Left ventricle myocardium superior (tissue), 1 donor: ENCODE data around the gene LUC7L. TPM values are rescaled to one million over a fixed set of nuclear protein-coding genes. Genes with fewer than 3 reads are reported as not detected.
"Not testable (repeated sequence)": the region's sequence is repeated elsewhere in the genome, so short reads cannot be mapped to it uniquely, and the experiment has no call there.

Experiments
- ATAC-seq: fragments of 200-7000 bp; cut with Tn5 transposase; one replicate; pipeline ENCODE4 v1.9.1; 2020; ENCODE audit warnings: mild to moderate bottlenecking, moderate library complexity
- DNase-seq: peaks from one replicate; pipeline ENCODE4 v3.0.0-alpha.2; 2020
- intact Hi-C: fragments of 100-400 bp; cut with micrococcal nuclease; formaldehyde crosslinking; loops from one replicate; pipeline ENCODE4 v1.11.0; 2022
- total RNA-seq: library from RNA; stranded (reverse); fragmentation: NEBNext Ultra II Directional; extraction: Animal tissue kit (Norgen Biotek cat#: 25700); gene quantifications from one replicate; pipeline ENCODE4 v1.2.1, GENCODE V29; 2021
- donor health status: DM: no; HTN: yes; CAD: no; lungs with severe emphysema.

LUC7L gene
- total RNA-seq, 1 donor from 2014 or later, result 25.4 TPM

DNA sequence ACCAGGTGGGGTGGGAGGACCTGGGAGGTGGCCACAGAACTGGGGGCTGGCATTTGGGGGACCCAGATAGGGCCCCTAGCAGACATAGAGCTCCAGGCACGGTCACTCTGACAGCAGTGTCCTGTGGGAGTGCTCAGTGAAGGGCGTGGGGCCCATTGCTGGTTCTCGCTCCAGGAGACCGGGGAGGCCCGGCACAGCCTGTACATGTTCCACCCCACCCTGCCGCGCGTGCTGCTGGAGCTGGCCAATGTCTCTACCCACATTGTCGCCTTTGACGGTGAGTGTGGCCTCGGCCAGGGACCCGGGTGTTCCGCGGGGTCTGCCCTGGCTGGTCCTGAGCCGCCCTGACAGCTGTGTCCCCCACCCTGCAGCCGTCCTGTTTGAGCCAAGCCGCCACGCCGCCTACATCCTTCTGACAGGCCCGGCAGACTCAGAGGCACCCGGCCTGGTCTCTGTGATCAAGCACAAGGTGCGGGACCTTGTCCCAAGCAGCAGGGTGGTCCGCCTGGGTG, 35.2 kb upstream of the LUC7L start:
- no peak for DNase-seq
- intact Hi-C loops, result no loop called here
- ATAC-seq, result no peak

DNA sequence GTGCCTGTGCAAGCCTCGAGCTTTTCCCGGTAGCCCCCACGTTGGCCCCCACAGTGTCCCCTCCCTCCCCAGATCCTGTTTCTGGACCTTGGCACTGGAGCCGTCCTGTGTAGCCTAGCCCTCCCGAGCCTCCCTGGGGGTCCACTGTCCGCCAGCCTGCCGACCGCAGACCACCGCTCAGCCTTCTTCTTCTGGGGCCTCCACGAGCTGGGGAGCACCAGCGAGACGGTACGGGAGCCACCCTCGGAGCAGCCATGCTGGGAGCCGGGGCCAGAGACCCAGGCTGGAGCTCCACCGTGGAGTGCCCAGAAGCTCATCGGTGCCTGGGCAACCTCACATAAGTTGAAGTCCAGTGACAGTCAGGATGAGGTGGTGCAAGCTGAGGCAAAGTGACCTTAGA, 34.7 kb upstream of the LUC7L start:
- ATAC-seq, result no peak
- no peak for DNase-seq
- intact Hi-C loops, result no loop called here

DNA sequence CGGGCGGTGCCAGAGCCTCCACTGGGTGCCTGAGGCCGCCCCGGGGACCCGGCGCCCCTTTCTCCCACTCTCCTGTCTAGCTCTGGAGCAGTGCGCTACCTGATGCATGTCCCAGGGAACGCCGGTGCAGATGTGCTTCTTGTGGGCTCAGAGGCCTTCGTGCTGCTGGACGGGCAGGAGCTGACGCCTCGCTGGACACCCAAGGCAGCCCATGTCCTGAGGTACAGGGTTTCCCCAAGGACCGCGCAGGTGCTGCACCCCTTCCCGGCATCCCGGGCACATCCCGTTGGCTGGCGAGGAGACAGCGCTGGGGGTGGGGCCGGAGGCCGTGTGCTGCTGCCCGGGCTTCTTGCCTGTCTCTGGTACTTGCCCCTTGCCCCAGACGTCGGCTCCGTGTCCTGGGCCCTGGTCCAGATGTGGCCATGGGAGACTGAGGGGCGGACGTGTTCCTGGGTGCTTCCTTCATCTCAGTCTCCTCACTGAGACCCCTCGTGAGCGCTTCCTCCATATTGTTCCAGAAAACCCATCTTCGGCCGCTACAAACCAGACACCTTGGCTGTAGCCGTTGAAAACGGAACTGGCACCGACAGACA, 34.0 kb upstream of the LUC7L start:
- no peak for DNase-seq

DNA sequence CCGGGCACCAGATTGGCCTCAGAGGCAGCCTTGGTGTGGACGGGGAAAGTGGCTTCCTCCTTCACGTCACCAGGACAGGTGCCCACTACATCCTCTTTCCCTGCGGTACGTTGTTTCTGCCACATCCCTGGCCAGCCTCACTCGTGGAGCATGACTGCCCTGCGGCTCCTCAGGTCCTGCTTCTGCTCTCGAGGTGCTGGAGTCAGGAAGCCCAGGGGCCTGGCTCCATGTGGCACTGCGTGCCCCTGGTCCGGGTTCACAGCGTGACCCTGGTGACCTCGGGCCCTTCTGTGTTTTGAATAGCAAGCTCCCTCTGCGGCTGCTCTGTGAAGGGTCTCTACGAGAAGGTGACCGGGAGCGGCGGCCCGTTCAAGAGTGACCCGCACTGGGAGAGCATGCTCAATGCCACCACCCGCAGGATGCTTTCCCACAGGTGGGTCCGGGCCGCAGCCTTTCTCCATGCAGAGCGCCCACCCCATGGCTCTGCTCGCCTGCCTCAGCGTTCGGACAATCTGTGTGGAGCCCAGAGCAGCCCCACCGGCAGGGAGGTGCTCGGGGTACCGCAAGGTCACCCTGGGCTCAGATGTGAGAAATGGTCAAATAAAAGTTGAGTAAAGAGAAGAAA, 33.0 kb upstream of the LUC7L start:
- intact Hi-C loops, result no loop called here
- ATAC-seq, result no peak

More for the DNA sequence above, 34.0 kb upstream of the LUC7L start:
- intact Hi-C loops, result no loop called here
- ATAC-seq, result no peak

DNA sequence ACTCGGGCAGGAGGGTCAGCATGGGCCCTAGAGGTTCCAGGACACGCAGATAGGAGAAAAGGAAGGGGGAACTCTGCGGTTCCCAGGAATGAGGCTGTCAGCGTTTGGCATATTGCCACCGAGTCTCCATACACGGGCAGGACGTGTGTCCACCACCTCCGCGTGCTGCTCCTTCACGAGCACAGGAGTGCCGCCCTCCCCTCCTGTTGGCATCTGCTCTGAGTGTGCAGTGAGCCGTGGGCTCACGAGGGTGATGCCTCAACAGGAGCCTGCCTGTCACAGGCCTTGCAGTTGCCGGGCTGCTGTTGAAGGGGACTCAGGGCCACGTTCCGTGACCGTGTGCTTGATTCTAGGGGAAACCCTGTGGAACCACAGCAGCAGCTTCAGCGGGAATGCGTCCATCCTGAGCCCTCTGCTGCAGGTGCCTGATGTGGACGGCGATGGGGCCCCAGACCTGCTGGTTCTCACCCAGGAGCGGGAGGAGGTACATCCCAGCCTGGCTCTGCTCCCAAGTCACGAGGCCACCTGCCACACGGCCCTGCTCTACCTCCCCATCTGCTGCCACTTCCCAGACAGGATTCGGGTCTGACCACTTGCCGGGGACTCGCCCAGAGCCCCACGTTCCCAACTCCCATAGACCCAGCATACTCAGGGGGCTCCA, 31.9 kb upstream of the LUC7L start:
- no peak for DNase-seq
- no peak for ATAC-seq
- intact Hi-C loops, result no loop called here

More for the DNA sequence above, 33.0 kb upstream of the LUC7L start:
- DNase-seq, result no peak

DNA sequence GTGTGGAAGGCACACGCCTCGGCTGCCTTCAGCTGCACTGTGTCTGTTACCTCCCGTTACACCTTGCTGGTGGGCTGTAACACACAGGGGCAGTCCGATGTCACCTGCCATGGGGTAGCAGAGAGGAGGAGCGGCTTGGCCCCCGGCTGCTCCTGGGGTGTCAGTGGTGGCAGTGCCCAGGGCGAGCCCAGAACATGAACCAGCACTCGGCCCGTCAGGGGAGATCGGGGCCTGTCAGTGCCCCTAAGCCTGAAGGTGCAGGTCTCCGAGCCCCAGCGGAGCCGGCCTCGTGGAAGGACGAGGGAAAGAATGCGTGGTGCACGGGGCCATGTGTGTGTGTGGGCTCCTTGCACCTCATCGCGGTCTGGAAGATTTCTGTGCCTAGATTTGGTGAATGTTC, 31.1 kb upstream of the LUC7L start:
- intact Hi-C loops, result no loop called here
- DNase-seq (no peak), ATAC-seq (no peak)

DNA sequence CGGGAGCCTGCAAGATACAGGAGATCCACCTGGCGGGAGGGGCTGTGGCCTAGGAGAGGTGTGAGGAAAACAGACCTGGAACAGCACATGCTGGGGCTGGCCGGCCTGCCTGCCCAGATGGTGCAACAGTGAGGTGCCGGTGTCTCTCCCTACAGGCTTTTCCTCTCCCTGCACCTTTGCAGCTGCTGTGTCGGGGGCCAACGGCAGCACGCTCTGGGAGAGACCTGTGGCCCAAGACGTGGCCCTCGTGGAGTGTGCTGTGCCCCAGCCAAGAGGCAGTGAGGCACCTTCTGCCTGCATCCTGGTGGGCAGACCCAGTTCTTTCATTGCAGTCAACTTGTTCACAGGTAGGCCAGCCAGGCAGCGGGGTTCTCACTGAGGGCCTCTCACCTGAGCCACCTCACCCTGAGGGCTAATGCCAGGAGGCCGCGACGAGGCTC, 30.6 kb upstream of the LUC7L start:
- no peak for ATAC-seq
- no peak for DNase-seq
- intact Hi-C loops, result no loop called here

DNA sequence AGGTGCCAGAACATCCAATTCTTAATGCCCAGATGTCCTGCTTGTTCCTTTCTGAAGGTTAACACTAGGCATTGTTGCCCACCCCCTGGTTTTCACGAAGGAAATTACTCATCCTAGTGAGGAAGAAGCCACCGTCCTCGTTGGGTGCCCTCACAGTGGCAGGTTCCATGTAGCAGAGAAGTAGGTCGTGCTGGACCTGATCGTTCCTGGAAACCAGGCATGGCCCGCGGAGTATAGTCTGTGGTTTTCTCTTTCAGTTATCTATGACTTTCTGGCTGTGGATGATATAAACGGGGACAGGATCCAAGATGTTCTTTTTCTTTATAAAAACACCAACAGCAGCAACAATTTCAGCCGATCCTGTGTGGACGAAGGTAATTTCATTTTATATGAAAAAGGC, 30.0 kb upstream of the LUC7L start:
- DNase-seq (no peak), ATAC-seq (no peak)
- intact Hi-C loops, result no loop called here

DNA sequence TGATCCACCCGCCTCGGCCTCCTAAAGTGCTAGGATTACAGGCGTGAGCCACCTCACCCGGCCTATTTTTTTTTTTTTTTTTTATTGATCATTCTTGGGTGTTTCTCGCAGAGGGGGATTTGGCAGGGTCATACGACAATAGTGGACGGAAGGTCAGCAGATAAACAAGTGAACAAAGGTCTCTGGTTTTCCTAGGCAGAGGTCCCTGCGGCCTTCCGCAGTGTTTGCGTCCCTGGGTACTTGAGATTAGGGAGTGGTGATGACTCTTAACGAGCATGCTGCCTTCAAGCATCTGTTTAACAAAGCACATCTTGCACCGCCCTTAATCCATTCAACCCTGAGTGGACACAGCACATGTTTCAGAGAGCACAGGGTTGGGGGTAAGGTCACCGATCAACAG, 28.8 kb upstream of the LUC7L start:
- ATAC-seq, DNase-seq, intact Hi-C loops: not testable (repeated sequence)

DNA sequence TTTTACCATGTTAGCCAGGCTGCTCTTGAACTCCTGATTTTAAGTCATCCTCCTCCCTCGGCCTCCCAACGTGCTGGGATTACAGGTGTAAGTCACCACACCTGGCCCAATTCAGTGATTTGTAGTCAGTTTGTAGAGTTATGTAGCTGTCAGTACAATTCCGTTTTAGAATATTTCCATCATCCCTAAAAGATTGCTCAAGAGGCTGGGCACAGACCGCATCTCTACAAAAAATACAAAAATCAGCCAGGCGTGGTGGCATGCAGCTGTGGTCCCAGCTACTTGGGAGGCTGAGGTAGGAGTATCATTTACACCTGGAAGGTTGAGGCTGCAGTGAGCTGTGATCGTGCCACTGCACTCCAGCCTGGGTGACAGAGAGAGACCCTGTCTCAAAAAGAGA, 25.9 kb upstream of the LUC7L start:
- intact Hi-C loops, result no loop called here
- no peak for ATAC-seq
- DNase-seq, result no peak

DNA sequence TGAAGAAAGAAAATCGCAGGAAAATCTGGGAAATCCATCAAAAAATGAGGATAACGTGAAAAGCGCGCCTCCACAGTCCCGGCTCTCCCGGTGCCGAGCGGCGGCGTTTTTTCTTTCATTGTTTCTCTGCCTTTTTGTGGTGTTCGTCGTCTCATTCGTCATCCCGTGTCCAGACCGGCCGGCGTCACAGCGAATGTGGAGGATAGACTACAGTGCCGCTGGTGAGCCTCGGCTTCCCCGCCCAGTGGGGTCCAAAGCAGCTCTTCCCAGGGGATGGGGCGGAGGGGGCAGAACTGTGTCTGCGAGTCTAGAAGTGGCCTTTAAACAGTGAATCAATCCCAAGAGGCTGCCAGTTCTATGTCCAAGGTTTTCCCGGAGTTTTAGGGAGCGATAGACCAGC, 25.2 kb upstream of the LUC7L start:
- no peak for ATAC-seq
- no peak for DNase-seq
- intact Hi-C loops, result no loop called here

DNA sequence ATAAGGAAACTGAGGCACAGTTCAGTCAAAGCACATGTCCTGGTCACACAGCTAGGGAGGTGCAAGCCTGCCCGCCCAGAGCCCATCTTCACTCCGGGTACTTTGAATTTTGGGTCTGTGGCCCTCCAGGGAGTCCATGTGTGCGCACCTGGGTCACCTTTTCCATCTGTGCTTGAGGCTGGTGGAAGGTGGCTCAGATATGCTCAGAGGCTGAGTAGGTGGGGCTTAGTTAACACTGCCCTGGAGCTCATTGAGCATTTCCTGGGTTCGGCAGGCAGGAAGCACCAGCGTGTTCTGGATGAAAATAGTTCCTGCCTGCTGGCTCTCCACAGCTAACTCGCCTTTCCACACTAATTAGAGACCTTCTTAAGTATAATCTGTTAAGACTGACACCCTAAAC, 24.6 kb upstream of the LUC7L start:
- intact Hi-C loops, result no loop called here
- no peak for DNase-seq
- no peak for ATAC-seq

DNA sequence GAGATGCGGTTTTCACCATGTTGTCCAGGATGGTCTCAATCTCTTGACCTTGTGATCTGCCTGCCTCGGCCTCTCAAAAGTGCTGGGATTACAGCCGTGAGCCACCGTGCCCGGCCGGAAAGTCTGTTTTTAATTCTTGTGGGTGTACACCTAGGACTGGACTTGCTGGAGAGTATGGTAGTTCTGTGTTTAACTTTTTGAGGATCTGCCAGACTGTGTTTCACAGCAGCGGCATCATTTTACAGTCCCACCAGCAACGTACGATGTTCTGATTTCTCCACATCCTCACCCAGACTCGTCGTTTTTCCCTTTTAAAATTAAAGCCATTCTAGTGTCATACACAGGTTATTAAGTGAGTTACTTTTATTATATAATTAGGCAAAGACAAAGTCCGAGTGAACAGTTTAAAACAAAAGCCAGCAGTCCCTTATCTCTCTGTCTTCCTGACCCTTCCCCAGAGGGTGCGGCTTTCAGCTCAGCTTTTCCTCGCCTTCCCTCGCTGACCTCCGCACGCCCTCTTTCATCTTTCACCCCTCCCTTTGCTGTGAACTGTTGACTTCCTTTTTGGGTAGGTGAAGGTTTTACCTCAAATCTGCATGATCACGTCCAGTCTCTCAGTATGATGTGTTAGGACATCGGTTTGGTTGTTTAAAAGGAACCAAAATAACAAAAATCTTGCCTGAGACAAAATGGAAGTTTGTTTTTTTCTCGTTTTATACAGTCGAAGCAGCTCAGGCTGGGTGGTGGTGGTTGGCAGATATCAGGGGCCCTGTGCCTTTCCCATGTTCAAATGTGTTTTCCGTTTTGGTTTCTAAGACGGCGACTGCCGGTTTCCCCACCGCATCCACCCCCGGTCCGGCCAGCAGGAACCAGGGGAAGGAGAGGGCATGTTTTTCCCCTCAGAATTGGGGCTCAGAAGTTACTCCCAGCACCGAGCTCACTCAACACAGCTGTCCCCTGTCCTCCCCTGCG, 23.4 kb upstream of the LUC7L start:
- DNase-seq (no peak), ATAC-seq (peak; percentile 67)
- intact Hi-C loops, result no loop called here

DNA sequence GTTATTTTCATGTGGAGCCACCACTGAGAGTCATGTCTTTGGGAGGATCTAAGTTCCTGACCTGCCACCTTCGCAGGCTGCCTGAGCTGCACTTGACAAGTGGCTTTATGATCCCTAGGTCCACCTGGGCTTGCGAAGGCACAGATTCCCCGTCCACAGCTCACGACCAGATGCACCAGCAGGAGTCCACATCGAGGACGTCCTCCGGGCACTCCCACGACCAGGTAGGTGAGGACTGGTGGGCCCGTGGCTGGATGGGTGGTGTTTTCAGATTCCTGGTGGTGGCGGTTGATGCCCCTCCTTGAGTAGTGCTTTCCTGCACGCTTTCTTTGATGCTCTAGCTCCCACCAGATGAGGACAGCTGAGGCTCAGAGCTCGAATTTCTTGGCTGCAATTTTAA, 20.2 kb upstream of the LUC7L start:
- DNase-seq (peak; percentile 6), ATAC-seq (no peak)
- intact Hi-C loops, result no loop called here

DNA sequence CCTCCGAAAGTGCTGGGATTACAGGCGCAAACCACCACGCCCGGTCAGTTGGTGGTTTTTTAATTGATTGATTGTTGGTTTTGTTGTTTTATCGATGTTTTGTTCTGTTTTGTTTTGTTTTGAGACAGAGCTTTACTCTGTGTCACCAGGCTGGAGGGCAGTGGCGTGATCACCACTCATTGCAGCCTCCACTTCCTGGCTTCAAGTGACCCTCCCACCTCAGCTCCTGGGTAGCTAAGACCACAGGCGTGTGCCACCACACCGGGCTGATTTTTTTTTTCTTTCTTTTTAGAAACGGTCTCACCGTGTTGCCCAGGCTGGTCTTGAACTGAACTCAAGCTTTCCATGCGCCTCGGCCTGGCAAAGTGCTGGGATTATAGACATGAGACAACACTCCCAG, 17.8 kb upstream of the LUC7L start:
- intact Hi-C loops, result no loop called here
- DNase-seq (no peak), ATAC-seq (no peak)

DNA sequence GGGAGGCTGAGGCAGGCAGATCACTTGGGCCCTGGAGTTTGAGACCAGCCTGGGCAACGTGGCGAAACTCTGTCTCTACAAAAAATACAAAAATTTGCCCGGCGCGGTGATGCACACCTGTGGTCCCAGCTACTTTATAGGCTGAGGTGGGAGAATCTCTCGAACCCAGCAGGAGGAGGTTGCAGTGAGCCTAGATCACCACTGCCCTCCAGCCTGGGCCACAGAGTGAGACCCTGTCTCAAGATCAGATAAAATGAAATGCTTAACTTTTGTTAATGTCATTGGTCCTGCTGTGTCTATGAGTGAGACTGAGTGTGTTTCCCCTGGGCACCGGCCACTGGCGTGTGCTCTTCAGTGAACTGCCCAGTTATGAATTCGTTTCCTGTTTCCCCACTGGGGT, 15.9 kb upstream of the LUC7L start:
- ATAC-seq (no peak), DNase-seq (no peak)
- intact Hi-C loops, result no loop called here

DNA sequence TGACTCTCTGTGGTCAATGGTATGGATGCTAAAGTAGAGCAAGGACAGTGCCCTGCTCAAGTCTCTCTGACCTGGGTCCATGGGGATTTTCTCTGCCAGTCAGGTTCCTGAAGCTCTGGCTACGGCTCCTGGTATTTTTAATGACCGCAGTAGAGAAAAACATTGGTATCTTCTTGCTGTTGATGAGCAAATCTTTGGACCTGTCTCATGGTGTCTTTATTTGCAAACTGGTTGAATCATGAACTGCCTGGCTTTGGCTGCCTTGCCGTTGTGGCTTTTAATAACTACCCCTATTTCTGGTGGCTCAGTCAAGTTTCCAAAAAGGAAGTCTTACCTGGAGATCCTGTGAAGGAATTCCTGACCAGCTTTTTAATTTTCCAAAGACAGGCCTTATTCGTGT, 14.1 kb upstream of the LUC7L start:
- DNase-seq, result no peak
- intact Hi-C loops, result no loop called here

DNA sequence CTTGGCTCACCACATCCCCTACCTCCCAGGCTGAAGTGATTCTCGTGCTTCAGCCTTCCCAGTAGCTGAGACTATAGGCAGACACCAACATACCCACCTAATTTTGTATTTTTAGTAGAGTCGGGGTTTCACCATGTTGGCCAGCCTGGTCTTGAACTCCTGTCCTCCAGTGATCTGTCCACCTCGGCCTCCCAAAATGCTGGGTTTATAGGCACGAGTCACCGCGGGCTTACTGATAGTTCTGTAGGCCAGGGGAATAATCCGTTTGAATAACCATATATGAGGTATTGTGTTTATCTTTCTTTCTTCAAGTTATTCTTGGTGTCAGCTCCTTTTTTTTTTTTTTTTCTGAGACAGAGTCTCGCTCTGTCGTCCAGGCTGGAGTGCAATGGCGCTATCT, 13.0 kb upstream of the LUC7L start:
- ATAC-seq (no peak), DNase-seq (no peak)
- intact Hi-C loops, result no loop called here

More for the DNA sequence above, 14.1 kb upstream of the LUC7L start:
- ATAC-seq, result peak; percentile 18

DNA sequence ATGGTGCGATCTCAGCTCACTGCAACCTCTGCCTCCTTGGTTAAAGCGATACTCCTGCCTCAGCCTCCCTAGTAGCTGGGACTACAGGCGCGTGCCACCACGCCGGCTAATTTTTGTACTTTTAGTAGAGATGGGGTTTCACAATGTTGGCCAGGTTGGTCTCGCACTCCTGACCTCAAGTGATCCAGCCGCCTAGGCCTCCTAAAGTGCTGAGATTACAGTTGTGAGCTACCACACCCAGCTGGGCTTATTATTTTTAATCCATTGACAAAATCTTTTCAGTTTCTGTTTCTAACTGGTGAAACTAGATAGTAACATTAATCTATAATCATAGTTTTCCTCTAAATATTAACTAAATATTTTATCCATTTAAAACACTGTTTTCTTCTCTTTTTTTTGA, 11.3 kb upstream of the LUC7L start:
- intact Hi-C loops, result no loop called here
- DNase-seq (no peak), ATAC-seq (no peak)

DNA sequence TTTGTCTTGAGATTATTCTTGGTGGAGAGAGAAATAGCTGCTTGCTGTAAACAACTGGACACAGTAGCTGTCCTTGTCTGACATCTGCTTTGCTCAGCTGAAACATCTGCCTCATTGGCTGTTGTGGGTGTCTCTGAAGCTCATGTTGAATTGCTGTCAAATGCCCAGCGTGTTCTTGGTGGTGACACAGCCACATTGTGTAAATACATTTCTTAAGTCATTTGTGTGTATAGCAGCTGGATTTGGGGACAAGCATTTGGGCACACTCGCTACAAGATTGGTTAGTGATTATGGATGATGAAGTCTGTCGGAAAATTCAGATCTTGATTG, 10.7 kb upstream of the LUC7L start:
- no peak for DNase-seq

More for the DNA sequence above, 10.7 kb upstream of the LUC7L start:
- intact Hi-C loops, result no loop called here
- ATAC-seq, result peak; percentile 20
